HCT116 (cell line): Measurements from ENCODE around the gene GSAP. TPM values are rescaled to one million over a fixed set of nuclear protein-coding genes. Genes with fewer than 3 reads are reported as not detected.

ENCODE experiments used
- ATAC-seq: fragments of 200-7000 bp; cut with Tn5 transposase; 2 replicates; pipeline ENCODE4 v1.9.1; 2020; ENCODE audit warnings: mild to moderate bottlenecking, moderate library complexity
- BruUV-seq: library from RNA; stranded (reverse); fragments of 400-500 nt; replicated peaks from 2 replicates; lab custom pipeline; 2021; lab: Mats Ljungman, UMichigan
- CTCF ChIA-PET: fragments of 300-600 bp; sonication (Branson Sonifier 250); formaldehyde crosslinking; loops from one replicate; lab custom pipeline; 2021; ENCODE audit warnings: antibody characterized with exemption; lab: Charles Lee
- POLR2A ChIA-PET: fragments of 300-600, 350-600 bp; sonication (Branson Sonifier 250); formaldehyde crosslinking; loops from one replicate; lab custom pipeline; 2021; ENCODE audit warnings: antibody characterized with exemption; lab: Charles Lee
- RAD21 ChIA-PET, 2 experiments: fragments of 300-600 bp; sonication (Branson Sonifier 250); formaldehyde crosslinking; loops; one replicate each; lab custom pipeline; 2023; ENCODE audit warnings: low total read pairs in 2 of 2; ENCODE audit not compliant: uncharacterized antibody in 2 of 2, unreplicated experiment in 2 of 2, low non-redundant PET in 1 of 2; lab: Charles Lee
- DNase-seq: peaks from one replicate; pipeline ENCODE4 v3.0.0-alpha.2; 2010; ENCODE audit warnings: low read depth, low spot score
- H2AFZ ChIP-seq: fragments of 200-600 bp; shearing (Covaris generic), sonication (generic); 2 replicates; pipeline ENCODE4 v1.6.1; 2017; ENCODE audit warnings: low read depth, mixed run types, mixed read lengths, antibody characterized with exemption, low read length; ENCODE audit not compliant: poor library complexity, severe bottlenecking
- H3K27ac ChIP-seq: 2 replicates; pipeline ENCODE4 v1.5.1; 2012; ENCODE audit warnings: low read depth, low read length
- H3K27me3 ChIP-seq: fragments of 200-600 bp; sonication (generic); 2 replicates; pipeline ENCODE4 v1.6.1; 2016; ENCODE audit warnings: mixed run types, low read length, mixed read lengths; ENCODE audit not compliant: insufficient read depth
- H3K36me3 ChIP-seq, 2 experiments: fragments of 200-500 bp in 1 of 2; fragments of 200-600 bp in 1 of 2; sonication (Bioruptor generic) in 1 of 2; sonication (generic) in 1 of 2; 2 replicates each; pipeline versions ENCODE4 v1.5.1 to v1.6.1; 2014 to 2016; ENCODE audit warnings: low read length in 2 of 2, inconsistent platforms in 1 of 2, mixed read lengths in 1 of 2, mixed run types in 1 of 2; ENCODE audit not compliant: insufficient read depth in 2 of 2, control insufficient read depth in 1 of 2
- H3K4me1 ChIP-seq, 2 experiments: fragments of 200-600 bp in 1 of 2; sonication (generic) in 1 of 2; 2 replicates each; pipeline versions ENCODE4 v1.5.1 to v1.6.1; 2012 to 2017; ENCODE audit warnings: low read length in 2 of 2, inconsistent platforms in 1 of 2, mild to moderate bottlenecking in 1 of 2, mixed read lengths in 1 of 2, mixed run types in 1 of 2, moderate library complexity in 1 of 2; ENCODE audit not compliant: insufficient read depth in 2 of 2, control insufficient read depth in 1 of 2
- H3K4me2 ChIP-seq: fragments of 200-600 bp; sonication (generic); 2 replicates; pipeline ENCODE4 v1.6.1; 2017; ENCODE audit warnings: mixed run types, low read length, mixed read lengths
- H3K4me3 ChIP-seq, 2 experiments: fragments of 200-600 bp in 1 of 2; sonication (generic) in 1 of 2; replicated peaks in 1 of 2; 2 replicates each; pipeline ENCODE4 v1.5.1; 2011 to 2016; ENCODE audit warnings: low read length in 2 of 2, control low read depth in 1 of 2, low read depth in 1 of 2, mild to moderate bottlenecking in 1 of 2, mixed read lengths in 1 of 2, mixed run types in 1 of 2
- H3K79me2 ChIP-seq: fragments of 200-600 bp; sonication (generic); 2 replicates; pipeline ENCODE4 v1.6.1; 2017; ENCODE audit warnings: mild to moderate bottlenecking, mixed run types, low read length, moderate library complexity, mixed read lengths; ENCODE audit not compliant: insufficient read depth
- H3K9ac ChIP-seq: fragments of 200-600 bp; sonication (generic); 2 replicates; pipeline ENCODE4 v1.6.1; 2016; ENCODE audit warnings: low read length, mixed read lengths
- H3K9me2 ChIP-seq: fragments of 200-600 bp; sonication (generic), shearing (Covaris generic); 2 replicates; pipeline ENCODE4 v1.6.1; 2017; ENCODE audit warnings: mixed run types, mild to moderate bottlenecking, moderate library complexity; ENCODE audit not compliant: insufficient read depth
- H3K9me3 ChIP-seq, 2 experiments: fragments of 200-500 bp in 1 of 2; fragments of 200-600 bp in 1 of 2; sonication (Bioruptor generic) in 1 of 2; sonication (generic) in 1 of 2; 2 replicates each; pipeline ENCODE4 v1.6.1; 2014 to 2017; ENCODE audit warnings: low read length in 2 of 2, mixed read lengths in 2 of 2, inconsistent platforms in 1 of 2, low read depth in 1 of 2, mild to moderate bottlenecking in 1 of 2, mixed run types in 1 of 2, moderate library complexity in 1 of 2; ENCODE audit not compliant: control insufficient read depth in 1 of 2, insufficient read depth in 1 of 2
- H4K20me1 ChIP-seq: fragments of 200-600 bp; sonication (generic), shearing (Covaris generic); 2 replicates; pipeline ENCODE4 v1.6.1; 2017; ENCODE audit warnings: mixed run types, mild to moderate bottlenecking, moderate library complexity; ENCODE audit not compliant: insufficient read depth
- ATF3 ChIP-seq: IDR thresholded peaks from 2 replicates; pipeline ENCODE4 v1.6.1; 2012
- CEBPB ChIP-seq: IDR thresholded peaks from 2 replicates; pipeline ENCODE4 v1.6.1; 2012; ENCODE audit warnings: low read depth
- CTCF ChIP-seq, 3 experiments: fragments of 200-600 bp in 1 of 3; sonication (generic) in 1 of 3; IDR thresholded peaks in 2 of 3; conservative IDR thresholded peaks in 1 of 3; 2 replicates each; pipeline ENCODE4 v1.5.1; 2012 to 2017; ENCODE audit warnings: low read depth in 2 of 3, low read length in 2 of 3, antibody characterized with exemption in 1 of 3, borderline replicate concordance in 1 of 3, control low read depth in 1 of 3, mild to moderate bottlenecking in 1 of 3, mixed read lengths in 1 of 3, mixed run types in 1 of 3, moderate library complexity in 1 of 3; ENCODE audit not compliant: insufficient read depth in 1 of 3
- EGR1 ChIP-seq: IDR thresholded peaks from 2 replicates; pipeline ENCODE4 v1.6.1; 2012; ENCODE audit warnings: low read depth
- ELF1 ChIP-seq: IDR thresholded peaks from 2 replicates; pipeline ENCODE4 v1.6.1; 2012; ENCODE audit warnings: low read depth, borderline replicate concordance
- EZH2phosphoT487 ChIP-seq: fragments of 200-600 bp; IDR thresholded peaks from 2 replicates; pipeline ENCODE4 v1.6.1; 2018; ENCODE audit warnings: antibody characterized with exemption, borderline replicate concordance
- JUND ChIP-seq: IDR thresholded peaks from 2 replicates; pipeline ENCODE4 v1.6.1; 2012
- MAX ChIP-seq: IDR thresholded peaks from 2 replicates; pipeline ENCODE4 v1.6.1; 2012
- POLR2AphosphoS5 ChIP-seq: IDR thresholded peaks from 2 replicates; pipeline ENCODE4 v1.6.1; 2011; ENCODE audit warnings: mild to moderate bottlenecking, low read depth, low read length, moderate library complexity
- SIN3A ChIP-seq: IDR thresholded peaks from 2 replicates; pipeline ENCODE4 v1.6.1; 2012; ENCODE audit warnings: low read depth
- SRF ChIP-seq: IDR thresholded peaks from 2 replicates; pipeline ENCODE4 v1.6.1; 2012; ENCODE audit warnings: low read depth
- TCF7L2 ChIP-seq: IDR thresholded peaks from 2 replicates; pipeline ENCODE4 v1.7.0; 2011; ENCODE audit warnings: borderline replicate concordance, inconsistent platforms; ENCODE audit not compliant: insufficient read depth, insufficient read length; ENCODE audit errors: extremely low read depth
- YY1 ChIP-seq: IDR thresholded peaks from 2 replicates; pipeline ENCODE4 v1.6.1; 2011; ENCODE audit warnings: low read length, low read depth, moderate library complexity, mild to moderate bottlenecking; ENCODE audit not compliant: insufficient replicate concordance; ENCODE audit errors: extremely low read depth
- ZBTB33 ChIP-seq: IDR thresholded peaks from 2 replicates; pipeline ENCODE4 v1.6.1; 2011; ENCODE audit warnings: mild to moderate bottlenecking, low read length, moderate library complexity; ENCODE audit not compliant: insufficient replicate concordance; ENCODE audit errors: extremely low read depth
- ZNF274 ChIP-seq: fragments of 200-500 bp; sonication (Bioruptor generic); IDR thresholded peaks from 2 replicates; pipeline ENCODE4 v1.6.1; 2014; ENCODE audit warnings: mild to moderate bottlenecking, low read depth, low read length, inconsistent platforms
- intact Hi-C: fragments of 100-400 bp; cut with micrococcal nuclease; formaldehyde crosslinking; loops from 2 replicates; pipeline ENCODE4 v1.10.0; 2022
- total RNA-seq: library from RNA; stranded (reverse); gene quantifications from one replicate; pipeline ENCODE4 v1.2.1, GENCODE V29; 2021; ENCODE audit not compliant: unreplicated experiment

Gene GSAP
- total RNA-seq, 1 experiment from 2014 or later, result not detected

GRCh38 chr7:77320137-77320536, 96.0 kb downstream of the GSAP start (continued):
- TF ChIP-seq CTCF (IDR thresholded peaks at IDR 0.05 in 2 of 3, conservative IDR thresholded peaks at IDR 0.05 in 1 of 3; ENCODE audit: borderline replicate concordance in 1 of 3, insufficient read depth in 1 of 3, low read depth in 2 of 3, low read length in 2 of 3) (no peak), JUND (no peak), CEBPB (no peak), ZBTB33 (no peak), EGR1 (no peak)

- BruUV-seq, result no TSS peak
- no peak overlapping the region for H3K27ac ChIP-seq
Measured at GRCh38 chr7:77318019-77318418, 98.1 kb downstream of the GSAP start.

More at GRCh38 chr7:77318019-77318418, 98.1 kb downstream of the GSAP start:
- H3K9me3 ChIP-seq, result no peaks in the 10 kb centered on the region
- H3K4me3 ChIP-seq, result no peak overlapping the region
- intact Hi-C loops, result no loop called here
- ATAC-seq, result no peak
- no peak overlapping the region for H2AFZ ChIP-seq
- no peaks in the 10 kb centered on the region for H3K27me3 ChIP-seq
- H3K9me2 ChIP-seq, result no peaks in the 10 kb centered on the region
- CTCF ChIA-PET, result no interaction called here
- H3K4me1 ChIP-seq, result peaks cover 0 to 11% of the 10 kb centered on the region in 2 experiments; a peak in 1 of 4 replicates
- no peaks in the 10 kb centered on the region for H3K79me2 ChIP-seq
- H3K9ac ChIP-seq, result no peak overlapping the region
- H4K20me1 ChIP-seq, result no peaks in the 10 kb centered on the region
- RAD21 ChIA-PET, result no interaction called here
- no peaks in the 10 kb centered on the region for H3K36me3 ChIP-seq
- TF ChIP-seq EZH2phosphoT487 (no peak), ELF1 (no peak), MAX (no peak), JUND (no peak), ZNF274 (no peak), TCF7L2 (no peak), ATF3 (no peak), SRF (no peak), POLR2AphosphoS5 (no peak), SIN3A (no peak), CEBPB (no peak), CTCF (IDR thresholded peaks at IDR 0.05 in 2 of 3, conservative IDR thresholded peaks at IDR 0.05 in 1 of 3; ENCODE audit: borderline replicate concordance in 1 of 3, insufficient read depth in 1 of 3, low read depth in 2 of 3, low read length in 2 of 3) (no peak), YY1 (no peak), EGR1 (no peak)
- no peak for DNase-seq
- POLR2A ChIA-PET, result no interaction called here
- H3K4me2 ChIP-seq, result no peak overlapping the region
